ENCODE measurements around the gene PTCSC3.

- TF ChIP-seq EZH2 (IDR thresholded peaks at IDR 0.05; ENCODE audit: borderline replicate concordance, low read depth, low read length, poor library complexity, severe bottlenecking) = no peak
- TF ChIP-seq CTCF (conservative IDR thresholded peaks at IDR 0.05; ENCODE audit: low read depth, low read length) = no peak
Observed at GRCh38 chr14:36226164-36226563, 49.6 kb upstream of the PTCSC3 start.

Measured in A673 (cell line).